ENCODE data around the gene SNX32.

SNX32 gene

DNA sequence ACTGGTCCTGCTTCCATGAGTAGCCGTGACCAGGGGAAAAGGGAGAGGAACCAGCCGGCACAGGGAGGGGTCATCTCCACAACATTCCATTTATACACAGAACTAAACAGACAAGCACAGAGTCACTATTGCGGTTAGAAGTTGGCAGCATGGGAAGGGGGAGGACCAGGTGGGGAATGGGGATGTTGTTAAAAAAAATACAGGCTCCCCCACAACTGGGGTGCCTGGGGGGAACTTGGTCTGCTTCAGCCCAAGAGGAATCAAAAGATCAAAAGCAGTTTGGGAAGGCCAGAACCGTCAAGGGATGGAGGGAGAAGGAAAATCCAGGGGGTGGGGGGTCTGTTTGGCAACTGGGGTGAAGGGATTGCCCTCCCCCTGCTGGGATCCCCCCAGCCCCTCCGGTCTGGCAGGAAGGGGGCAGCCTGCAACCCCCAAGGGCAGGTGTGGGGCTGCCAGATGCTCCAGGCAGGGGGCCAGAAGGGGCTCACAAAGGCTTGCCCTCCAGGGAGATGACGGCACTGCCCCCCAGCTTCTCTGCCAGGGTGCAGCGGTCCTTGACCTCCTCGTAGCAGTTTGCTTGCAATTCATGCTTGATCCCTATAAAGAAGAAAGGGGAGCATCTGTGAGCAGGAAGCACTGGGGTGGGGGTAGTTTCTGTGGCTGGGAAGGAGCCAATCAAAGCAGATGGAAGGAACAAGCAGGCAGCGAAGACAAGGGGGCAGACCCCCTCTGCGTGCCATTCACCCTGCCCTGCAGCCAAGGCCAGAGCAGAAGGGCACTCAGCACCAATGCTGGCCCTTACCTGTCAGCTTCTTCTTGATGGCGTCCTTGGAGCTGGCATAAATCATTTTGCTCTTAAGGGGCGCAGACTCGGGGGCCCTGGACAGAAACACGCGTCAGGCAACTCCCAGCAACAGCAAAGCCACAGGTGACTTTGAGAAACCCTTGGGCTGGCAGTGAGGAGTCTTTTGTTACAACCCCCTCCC is 21.4 kb downstream of the SNX32 start:
- in situ Hi-C loops (cut with MboI; ENCODE audit: low sequenced_read_pairs): no loop called here

DNA sequence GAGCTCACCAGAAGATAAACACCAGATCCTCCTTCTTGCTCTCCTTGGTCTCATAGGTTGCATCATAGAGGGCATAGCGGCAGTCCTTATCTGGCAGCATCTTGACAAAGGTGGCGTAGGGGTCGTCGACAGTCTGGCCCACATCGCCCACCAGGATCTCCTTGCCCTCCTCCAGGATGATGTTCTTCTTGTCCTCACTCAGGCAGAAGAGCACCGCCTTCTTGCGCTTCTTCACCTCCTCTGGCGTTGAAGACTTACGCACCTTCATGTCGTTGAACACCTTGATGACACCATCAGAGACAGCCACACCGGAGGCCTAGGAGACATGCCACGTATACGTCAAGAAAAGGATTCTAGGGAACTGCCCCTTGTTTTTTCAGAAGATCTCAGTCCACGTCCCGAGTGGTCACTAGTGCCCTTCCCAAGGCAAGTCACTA is 22.2 kb downstream of the SNX32 start:
- in situ Hi-C loops (cut with MboI; ENCODE audit: low sequenced_read_pairs): no loop called here

DNA sequence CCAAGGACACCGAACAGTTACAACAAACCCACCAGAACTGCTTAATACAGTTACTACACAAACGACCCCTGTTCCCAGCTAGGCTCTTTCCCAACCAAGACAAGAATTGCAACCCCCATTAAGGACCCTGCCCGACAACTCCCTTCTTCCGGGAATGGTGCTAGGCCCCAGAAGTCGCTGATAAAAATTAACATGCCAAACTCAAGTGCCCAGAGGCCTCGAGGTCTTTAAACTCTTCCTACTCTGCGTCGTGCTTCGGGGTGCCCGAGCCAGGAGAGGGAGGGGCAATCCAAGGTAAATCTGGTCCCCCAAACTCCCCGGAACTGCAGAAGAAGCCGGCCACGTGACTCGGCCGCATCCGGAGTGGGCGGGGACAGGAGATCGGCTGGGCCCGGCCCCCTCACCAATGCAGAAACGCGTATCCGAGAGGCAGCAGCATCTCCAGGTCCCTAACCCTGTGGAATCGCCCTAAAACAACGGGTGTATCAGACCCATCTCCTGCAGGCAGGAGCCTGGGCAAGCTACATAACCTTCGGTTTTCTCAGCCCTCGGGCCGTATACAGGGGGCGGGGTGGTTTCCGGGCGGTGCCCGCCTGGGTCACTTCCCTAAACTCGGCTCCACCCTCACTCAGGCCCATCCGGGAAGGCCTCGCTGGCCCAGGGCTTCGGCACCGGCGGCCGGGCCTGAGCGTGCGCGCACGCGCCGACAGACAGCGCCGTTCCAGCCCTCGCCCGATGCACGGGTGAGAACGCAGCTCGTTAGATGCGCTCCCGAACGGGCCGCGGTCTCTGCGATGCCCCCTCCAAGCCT is 23.1 kb downstream of the SNX32 start:
- in situ Hi-C loops (cut with MboI; ENCODE audit: low sequenced_read_pairs): no loop called here

DNA sequence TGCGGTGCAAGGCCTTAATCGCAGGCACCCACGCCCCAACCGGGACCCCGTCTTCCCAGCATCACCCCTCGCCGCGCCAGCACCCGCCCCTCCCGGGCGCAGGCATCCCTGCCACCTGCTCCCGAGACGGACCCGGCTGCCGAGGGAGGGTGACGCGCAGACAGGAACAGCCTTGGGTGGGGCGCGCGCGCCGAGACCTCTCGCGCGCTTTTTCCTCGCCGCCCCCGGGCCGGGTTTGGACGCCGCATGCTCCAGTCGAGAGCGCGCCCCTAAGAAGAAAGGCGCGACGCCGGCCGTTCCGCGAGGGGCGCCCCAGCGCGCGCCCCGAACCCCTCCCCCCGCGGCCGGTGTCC is 23.7 kb downstream of the SNX32 start:
- in situ Hi-C loops (cut with MboI; ENCODE audit: low sequenced_read_pairs): no loop called here

DNA sequence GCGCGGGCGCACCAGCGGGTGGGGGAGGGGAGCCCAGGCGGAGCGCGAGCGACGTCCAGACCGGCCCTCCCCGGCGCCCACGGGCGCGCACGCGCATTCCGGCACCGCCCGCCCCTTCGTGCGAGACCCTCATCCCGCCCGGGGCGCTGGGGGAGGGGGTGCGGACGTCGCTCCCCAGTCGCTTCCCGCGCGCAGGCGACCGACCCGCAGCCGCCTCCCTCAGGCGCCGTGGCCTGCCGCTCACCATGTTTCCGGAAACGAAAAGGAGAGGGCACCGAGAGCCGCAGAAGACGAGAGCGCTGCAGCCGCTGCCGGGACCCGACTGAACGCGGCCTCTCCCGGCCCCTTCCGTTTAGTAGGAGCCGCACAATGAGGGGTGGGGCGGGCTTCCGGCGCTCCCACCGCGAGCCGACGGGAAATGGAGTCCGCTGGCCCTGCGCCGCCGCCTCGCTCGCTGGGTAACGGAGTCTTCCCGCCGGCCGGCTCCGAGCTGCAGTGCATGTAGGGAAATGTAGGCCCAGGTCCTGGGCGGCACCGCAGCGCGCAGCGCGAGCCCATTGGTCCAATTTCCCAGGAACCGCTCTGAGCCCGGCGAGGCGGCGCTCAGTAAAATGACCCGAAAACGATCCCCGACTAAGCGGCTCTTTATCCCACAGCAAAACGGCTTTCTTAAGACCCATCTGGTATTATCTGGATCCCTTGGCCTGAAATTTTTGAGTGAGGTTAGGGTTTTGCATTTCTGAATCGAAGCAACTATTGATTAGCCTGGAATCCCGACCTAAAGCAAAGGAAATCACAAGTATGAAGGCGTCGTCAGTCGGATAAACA is 24.3 kb downstream of the SNX32 start, which contains the start of gene CFL1:
TSS of gene CFL1 (minus strand) at position 328 of the 828 bp plus-strand sequence. CDS start at position 247, 81 bp downstream.
- in situ Hi-C loops (cut with MboI; ENCODE audit: low sequenced_read_pairs): no loop called here

DNA sequence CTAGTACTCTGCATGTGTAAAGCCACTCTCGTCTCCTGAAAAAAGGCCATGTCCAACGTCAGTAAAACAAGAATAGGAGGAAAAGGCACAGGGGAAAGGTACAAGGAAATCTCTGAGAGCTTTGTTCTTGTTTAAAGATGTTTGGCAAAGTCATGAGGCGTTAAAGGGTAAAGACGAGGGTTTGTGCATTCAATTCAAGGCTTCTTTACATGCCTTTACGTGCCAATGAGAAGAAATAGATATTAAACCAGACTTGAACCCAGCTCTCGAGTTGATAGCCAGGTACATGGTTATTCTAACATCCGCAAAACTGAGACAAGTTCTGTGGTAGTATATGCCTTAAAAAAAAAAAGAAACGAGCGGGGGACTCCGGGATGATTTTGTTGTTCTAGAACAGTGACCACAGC is 24.9 kb downstream of the SNX32 start:
- in situ Hi-C loops (cut with MboI; ENCODE audit: low sequenced_read_pairs): no loop called here

DNA sequence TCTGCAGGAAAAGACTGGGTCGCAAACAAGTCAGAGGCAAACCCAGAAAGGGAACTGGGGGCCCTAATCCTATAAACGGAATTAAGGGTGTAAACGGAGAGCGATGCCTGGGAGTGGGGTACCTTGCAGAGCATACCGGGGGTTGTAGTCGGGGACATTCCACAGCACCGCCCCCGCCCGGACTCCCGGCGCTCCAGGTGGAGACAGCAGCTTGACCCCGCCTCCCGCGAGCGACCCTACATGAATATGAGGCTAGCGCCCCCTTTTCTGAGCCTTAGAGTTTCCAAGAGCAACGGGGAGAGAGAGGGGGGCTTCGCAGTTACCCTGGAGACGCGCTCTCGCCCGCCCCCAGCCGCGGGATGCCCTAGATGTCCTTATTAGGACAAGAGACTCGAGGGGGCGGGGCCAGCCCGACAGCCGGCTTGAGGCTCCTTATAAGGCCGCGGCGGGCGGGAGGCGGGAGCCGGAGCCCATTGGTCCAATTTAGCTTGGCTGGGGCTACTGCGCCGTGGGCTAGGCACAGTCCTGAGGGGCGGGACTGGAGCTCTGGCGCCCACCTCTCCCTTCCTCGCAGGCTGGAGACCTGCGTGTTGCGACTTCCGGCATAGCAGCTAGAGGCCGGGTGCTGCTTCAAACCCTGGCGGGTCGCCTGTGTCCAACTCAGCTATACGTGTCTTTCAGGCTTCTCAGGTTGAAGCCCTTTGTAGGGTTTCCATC is 25.5 kb downstream of the SNX32 start:
- in situ Hi-C loops (cut with MboI; ENCODE audit: low sequenced_read_pairs): no loop called here

DNA sequence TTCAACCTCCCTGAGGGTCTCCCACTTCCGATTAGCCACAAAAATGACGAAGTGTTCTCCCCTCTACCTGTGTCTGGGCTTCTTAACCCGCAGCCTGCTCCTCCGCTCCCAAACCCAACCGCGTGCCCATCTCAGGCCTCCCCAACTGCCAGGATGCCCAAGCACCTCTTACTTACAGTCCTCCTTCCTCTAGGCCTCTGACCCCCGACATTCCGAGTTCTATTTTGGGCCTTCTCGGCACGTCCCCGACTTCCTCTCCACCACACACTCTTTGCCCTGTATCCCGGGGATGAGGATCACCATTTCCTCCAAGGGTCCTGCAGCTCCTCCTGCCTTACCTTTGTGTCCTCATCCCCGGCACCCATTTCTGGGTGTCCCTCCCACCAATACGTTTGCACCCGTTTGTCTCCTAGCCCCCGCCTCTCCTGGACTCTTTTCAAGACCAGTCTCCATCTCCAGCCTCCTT is 26.1 kb downstream of the SNX32 start:
- in situ Hi-C loops (cut with MboI; ENCODE audit: low sequenced_read_pairs): no loop called here

DNA sequence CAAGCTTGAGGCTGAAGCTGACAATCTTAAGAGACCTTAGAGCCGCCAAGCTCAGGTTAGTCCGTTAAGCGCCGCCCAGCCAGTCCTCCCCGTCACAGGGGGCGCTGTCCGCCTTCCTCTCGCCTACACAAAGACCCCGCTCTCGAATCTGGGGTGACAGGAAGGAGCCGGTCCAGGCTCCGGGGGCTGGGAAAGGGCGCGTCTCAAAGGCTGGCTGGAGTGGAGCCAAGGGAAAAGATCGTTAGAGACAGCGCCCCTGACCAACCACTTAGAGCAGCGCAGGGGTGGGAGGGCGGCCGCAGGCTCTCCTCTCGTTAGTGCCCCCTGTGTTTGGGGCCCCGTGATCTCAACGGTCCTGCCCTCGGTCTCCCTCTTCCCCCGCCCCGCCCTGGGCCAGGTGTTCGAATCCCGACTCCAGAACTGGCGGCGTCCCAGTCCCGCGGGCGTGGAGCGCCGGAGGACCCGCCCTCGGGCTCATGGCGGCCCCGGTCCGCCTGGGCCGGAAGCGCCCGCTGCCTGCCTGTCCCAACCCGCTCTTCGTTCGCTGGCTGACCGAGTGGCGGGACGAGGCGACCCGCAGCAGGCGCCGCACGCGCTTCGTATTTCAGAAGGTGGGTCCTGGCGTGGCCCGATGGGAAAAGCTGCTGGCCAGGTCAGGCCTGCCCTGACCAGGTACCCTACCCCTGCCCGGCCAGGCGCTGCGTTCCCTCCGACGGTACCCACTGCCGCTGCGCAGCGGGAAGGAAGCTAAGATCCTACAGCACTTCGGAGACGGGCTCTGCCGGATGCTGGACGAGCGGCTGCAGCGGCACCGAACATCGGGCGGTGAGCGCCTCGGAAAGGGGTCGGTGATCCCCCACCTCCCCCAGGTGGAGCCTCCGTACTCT is 26.8 kb downstream of the SNX32 start, which contains the start of gene MUS81:
TSS of gene MUS81 (plus strand) at position 156 of the 887 bp plus-strand sequence. CDS start at position 477, 321 bp downstream.
- in situ Hi-C loops (cut with MboI; ENCODE audit: low sequenced_read_pairs): no loop called here

DNA sequence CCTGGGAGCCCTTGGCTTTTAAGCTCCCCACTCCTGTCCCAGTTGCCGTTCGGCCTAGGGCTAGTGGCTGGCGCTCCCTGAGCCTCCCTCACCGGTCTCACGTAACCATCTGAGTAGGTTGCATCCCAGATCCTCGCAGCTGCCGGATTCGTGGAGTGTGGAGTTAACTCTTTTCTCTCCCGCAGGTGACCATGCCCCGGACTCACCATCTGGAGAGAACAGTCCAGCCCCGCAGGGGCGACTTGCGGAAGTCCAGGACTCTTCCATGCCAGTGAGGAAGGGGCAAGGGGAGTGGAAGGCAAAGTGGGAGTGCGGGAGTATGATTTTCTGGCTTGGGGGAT is 27.4 kb downstream of the SNX32 start:
- in situ Hi-C loops (cut with MboI; ENCODE audit: low sequenced_read_pairs): no loop called here

DNA sequence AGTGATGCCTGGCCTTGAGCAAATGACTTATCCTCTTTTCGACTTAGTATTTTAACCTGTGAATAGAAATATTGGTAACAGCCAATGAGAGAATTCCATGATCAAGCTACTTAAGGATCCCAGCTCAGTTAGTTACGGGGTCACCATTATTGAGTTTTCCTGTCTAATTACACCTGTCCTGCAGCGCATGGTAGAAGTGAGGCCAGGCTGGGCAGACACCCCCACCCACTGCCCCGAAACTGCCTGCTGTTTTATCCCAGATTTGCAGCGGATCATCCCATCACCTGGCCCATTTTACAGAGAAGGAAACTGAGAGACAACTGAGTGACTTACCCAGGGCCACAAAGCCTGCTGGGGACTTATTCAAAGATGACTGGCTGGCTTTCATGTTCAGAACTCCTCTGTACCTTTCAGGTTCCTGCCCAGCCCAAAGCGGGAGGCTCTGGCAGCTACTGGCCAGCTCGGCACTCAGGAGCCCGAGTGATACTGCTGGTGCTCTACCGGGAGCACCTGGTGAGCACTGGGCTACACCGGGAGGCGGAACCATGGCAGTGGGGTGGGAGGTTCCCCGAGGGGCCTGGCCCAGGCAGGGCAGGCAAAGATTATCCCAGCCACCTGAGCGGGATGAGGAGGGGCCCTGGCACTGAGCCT is 27.9 kb downstream of the SNX32 start:
- in situ Hi-C loops (cut with MboI; ENCODE audit: low sequenced_read_pairs): no loop called here

DNA sequence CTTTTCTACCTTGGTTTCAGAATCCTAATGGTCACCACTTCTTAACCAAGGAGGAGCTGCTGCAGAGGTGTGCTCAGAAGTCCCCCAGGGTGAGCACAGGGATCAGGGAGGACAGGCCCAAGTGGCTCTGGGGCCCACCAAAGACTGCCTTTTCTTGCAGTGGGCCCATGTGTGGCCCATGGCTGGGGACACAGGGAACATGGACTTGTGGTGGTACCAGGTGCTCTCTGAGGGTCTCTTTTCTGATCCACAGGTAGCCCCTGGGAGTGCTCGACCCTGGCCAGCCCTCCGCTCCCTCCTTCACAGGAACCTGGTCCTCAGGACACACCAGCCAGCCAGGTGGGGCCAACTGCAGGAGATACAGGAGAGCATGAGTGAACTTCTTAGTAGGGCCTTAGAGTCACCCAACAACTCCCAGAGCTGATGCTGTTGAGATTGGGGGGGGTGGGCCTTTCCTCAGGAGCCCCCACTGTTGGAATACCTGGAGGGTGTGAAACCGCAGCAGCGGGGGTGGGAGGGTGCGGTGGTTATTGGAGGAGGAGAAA is 28.5 kb downstream of the SNX32 start:
- in situ Hi-C loops (cut with MboI; ENCODE audit: low sequenced_read_pairs): no loop called here

DNA sequence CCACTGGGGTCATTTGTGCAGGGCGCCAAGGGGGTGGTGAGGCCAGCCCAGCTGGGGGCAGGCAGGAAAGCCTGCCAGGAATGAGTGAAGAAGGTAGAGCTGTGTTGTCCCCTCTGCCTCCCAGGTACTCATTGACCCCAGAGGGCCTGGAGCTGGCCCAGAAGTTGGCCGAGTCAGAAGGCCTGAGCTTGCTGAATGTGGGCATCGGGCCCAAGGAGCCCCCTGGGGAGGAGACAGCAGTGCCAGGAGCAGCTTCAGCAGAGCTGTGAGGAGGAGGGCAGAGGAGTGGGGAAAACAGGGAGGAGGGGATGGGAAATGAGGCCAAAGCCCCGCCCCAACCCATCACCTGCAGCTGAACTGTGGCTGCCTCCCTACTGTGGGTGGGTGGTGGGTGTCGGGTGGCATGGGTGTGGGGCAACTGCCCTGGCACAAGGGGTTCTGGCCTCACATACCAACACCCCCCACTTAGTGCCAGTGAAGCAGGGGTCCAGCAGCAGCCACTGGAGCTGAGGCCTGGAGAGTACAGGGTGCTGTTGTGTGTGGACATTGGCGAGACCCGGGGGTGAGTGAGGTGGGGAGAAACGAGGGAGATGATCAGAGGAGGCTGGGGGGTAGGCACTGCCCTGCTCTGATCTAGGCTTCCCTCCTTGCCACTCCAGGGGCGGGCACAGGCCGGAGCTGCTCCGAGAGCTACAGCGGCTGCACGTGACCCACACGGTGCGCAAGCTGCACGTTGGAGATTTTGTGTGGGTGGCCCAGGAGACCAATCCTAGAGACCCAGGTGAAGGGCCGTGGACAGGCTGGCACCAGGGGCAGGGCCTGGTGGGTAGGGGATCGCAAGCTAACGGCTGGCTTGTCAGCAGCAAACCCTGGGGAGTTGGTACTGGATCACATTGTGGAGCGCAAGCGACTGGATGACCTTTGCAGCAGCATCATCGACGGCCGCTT is 29.5 kb downstream of the SNX32 start:
- in situ Hi-C loops (cut with MboI; ENCODE audit: low sequenced_read_pairs): no loop called here

DNA sequence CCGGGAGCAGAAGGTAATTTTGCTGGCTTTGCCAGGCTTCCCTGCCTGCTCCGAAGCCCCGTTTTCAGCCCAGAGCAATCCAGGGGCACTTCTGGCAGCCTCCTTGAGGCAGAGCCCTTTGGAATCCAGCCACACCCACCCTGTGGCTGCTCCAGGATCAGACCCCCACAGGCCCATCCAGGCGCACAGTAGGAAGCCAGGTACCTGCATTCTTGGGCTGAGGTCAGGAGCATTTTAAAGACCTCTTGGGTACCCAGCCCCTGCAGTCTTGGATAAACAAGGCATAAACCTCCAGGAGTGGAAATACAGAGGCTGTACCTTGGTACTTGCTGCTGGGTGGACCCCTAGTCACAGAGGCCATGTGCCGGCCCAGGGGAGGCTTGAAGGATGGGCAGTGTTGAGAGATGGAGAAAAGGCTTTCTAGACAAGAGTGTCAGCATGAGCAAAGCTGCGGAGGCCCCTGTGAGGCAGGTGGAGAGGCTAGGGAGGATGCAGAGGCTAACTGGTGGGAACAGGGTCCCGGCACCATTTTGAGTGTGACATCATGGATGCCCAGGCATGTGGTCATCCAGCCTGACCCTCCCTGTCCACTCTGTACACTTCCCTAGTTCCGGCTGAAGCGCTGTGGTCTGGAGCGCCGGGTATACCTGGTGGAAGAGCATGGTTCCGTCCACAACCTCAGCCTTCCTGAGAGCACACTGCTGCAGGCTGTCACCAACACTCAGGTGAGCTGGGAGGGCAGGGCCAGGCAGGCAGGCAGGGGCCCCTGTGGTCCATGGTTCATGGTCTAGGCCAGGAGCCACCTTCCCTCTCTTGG is 30.3 kb downstream of the SNX32 start:
- in situ Hi-C loops (cut with MboI; ENCODE audit: low sequenced_read_pairs): no loop called here

DNA sequence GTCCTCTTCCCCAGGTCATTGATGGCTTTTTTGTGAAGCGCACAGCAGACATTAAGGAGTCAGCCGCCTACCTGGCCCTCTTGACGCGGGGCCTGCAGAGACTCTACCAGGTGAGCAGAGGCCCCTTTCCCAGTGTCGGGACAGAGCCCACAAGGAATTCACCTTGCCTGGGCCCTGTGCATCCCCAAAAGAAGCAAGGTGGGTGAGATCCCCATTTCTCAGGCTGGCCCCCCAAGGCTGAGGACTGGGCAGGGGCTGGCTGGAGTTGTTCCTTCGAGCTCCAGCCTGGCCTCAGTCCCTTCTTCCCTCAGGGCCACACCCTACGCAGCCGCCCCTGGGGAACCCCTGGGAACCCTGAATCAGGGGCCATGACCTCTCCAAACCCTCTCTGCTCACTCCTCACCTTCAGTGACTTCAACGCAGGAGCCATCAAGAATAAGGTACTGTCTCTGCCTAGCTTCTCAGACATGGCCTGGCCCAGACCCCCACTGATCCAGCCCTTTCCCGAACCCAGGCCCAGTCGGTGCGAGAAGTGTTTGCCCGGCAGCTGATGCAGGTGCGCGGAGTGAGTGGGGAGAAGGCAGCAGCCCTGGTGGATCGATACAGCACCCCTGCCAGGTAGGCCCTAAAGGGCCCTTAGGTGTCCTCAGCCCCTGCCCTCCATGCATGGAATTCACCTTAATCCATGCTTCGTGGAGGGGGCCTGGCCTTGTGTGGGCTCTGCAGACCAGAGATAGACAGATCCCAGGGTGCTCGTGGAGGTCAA is 31.1 kb downstream of the SNX32 start:
- in situ Hi-C loops (cut with MboI; ENCODE audit: low sequenced_read_pairs): no loop called here

All from hTERT RPE-1 (cell line).